Middle frontal gyrus (tissue), 1 donor: ENCODE measurements around the gene OSCAR.
A peak's percentile ranks its signal among the peaks of the same experiment; 100 is the strongest.

Experiments
- DNase-seq: peaks from one replicate; pipeline ENCODE4 v3.0.0-alpha.2; 2015; ENCODE audit warnings: low spot score; ENCODE audit errors: extremely low spot score

OSCAR gene

GRCh38 chr19:54100561-54100960 is at the start of gene OSCAR:
OSCAR (minus strand) TSS chr19:54100803; CDS start chr19:54100792, 11 bp downstream.
- no peak for DNase-seq

- no peak for DNase-seq
Observed at GRCh38 chr19:54149021-54149812, 48.6 kb upstream of the OSCAR start.

GRCh38 chr19:54148158-54148557 is 47.6 kb upstream of the OSCAR start:
- no peak for DNase-seq

GRCh38 chr19:54147676-54148075 is 47.1 kb upstream of the OSCAR start:
- DNase-seq = no peak

GRCh38 chr19:54145541-54146158 is 45.0 kb upstream of the OSCAR start:
- no peak for DNase-seq

GRCh38 chr19:54142166-54142780 is 41.7 kb upstream of the OSCAR start:
- no peak for DNase-seq

GRCh38 chr19:54141356-54141755 is 40.8 kb upstream of the OSCAR start:
- DNase-seq = no peak

GRCh38 chr19:54138489-54139256 is 38.1 kb upstream of the OSCAR start:
- no peak for DNase-seq

- DNase-seq = no peak
Observed at GRCh38 chr19:54137699-54138488, 37.3 kb upstream of the OSCAR start, which contains the start of gene CNOT3. CNOT3 (plus strand) TSS chr19:54137762; CDS start chr19:54142979, 5,217 bp downstream.

- DNase-seq = peak; percentile 100
Observed at GRCh38 chr19:54136864-54137698, 36.5 kb upstream of the OSCAR start.

GRCh38 chr19:54136086-54136863 is 35.7 kb upstream of the OSCAR start:
- DNase-seq = no peak

- DNase-seq = no peak
Observed at GRCh38 chr19:54133957-54134590, 33.5 kb upstream of the OSCAR start.

- no peak for DNase-seq
Observed at GRCh38 chr19:54133312-54133956, 32.8 kb upstream of the OSCAR start.

- no peak for DNase-seq
Observed at GRCh38 chr19:54129617-54129996, 29.0 kb upstream of the OSCAR start.

- no peak for DNase-seq
Observed at GRCh38 chr19:54128796-54129616, 28.4 kb upstream of the OSCAR start.

GRCh38 chr19:54128441-54128725 is 27.8 kb upstream of the OSCAR start:
- no peak for DNase-seq

GRCh38 chr19:54127688-54128440 is 27.3 kb upstream of the OSCAR start:
- no peak for DNase-seq
